Activated CD4-positive, alpha-beta T cell treated with anti-CD3 and anti-CD28 coated beads, Interleukin-2, amount 10 ng/mL, durations not matched to agents 7 days and 5 days (primary cell): ENCODE results near the gene NANOG. TPM values are rescaled to one million over a fixed set of nuclear protein-coding genes. Genes with fewer than 3 reads are reported as not detected.
A peak's percentile ranks its signal among the peaks of the same experiment; 100 is the strongest.
"Not testable (repeated sequence)": the region's sequence is repeated elsewhere in the genome, so short reads cannot be mapped to it uniquely, and the experiment has no call there.

Experiments
- CTCF ChIA-PET: fragments of 350-600 bp; sonication (Branson Sonifier 250); formaldehyde crosslinking; loops from one replicate; lab custom pipeline; 2021; ENCODE audit warnings: antibody characterized with exemption; lab: Charles Lee
- POLR2A ChIA-PET: fragments of 350-600 bp; sonication (Branson Sonifier 250); formaldehyde crosslinking; loops from one replicate; lab custom pipeline; 2021; ENCODE audit warnings: antibody characterized with exemption; lab: Charles Lee
- DNase-seq: peaks from one replicate; pipeline ENCODE4 v3.0.0-alpha.2; 2020
- H3K27ac Mint-ChIP-seq: one replicate; pipeline ENCODE4 v1.8.0; 2021; ENCODE audit warnings: mild to moderate bottlenecking, moderate library complexity, mixed read lengths
- H3K27me3 Mint-ChIP-seq: one replicate; pipeline ENCODE4 v1.8.0; 2021; ENCODE audit warnings: mixed read lengths
- H3K36me3 Mint-ChIP-seq: one replicate; pipeline ENCODE4 v1.8.0; 2021; ENCODE audit warnings: low read depth, mixed read lengths
- H3K4me1 Mint-ChIP-seq: one replicate; pipeline ENCODE4 v1.8.0; 2021; ENCODE audit warnings: mixed read lengths
- H3K4me3 Mint-ChIP-seq: one replicate; pipeline ENCODE4 v1.8.0; 2021; ENCODE audit warnings: mild to moderate bottlenecking, moderate library complexity, mixed read lengths
- H3K9me3 Mint-ChIP-seq: one replicate; pipeline ENCODE4 v1.8.0; 2021; ENCODE audit warnings: mixed read lengths
- total RNA-seq, 2 experiments: library from RNA; stranded (reverse); gene quantifications; one replicate each; pipeline ENCODE4 v1.2.3, GENCODE V29; 2021

NANOG gene
- total RNA-seq, 2 experiments from 2014 or later, result not detected

- H3K4me3 Mint-ChIP-seq, H3K27me3 Mint-ChIP-seq, H3K9me3 Mint-ChIP-seq, H3K36me3 Mint-ChIP-seq, H3K27ac Mint-ChIP-seq, CTCF ChIA-PET, H3K4me1 Mint-ChIP-seq, POLR2A ChIA-PET, DNase-seq: not testable (repeated sequence)
These were observed 5.8 kb upstream of the NANOG start for GRCh38 chr12:7783433-7783832.

DNA sequence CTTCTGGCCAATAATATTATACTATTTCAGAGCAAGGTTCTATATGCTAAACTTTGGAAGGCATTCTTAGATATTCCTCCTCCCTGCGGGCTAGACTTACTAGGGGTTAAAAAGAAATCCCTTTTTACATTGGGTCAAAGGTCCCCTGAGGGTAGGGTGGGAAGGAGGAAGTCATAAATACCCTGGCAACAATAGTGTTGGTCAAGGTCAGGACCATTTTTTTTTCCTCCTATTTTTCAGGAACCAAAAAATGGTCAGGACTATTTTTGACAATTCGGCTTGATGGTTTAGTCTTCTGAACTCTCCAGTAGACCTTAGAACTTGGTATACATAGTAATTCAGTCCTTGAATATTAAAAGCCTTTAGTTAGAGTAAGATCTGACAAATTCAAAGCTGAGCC lies 4.5 kb upstream of the NANOG start:
- no peak overlapping the region for H3K4me3 Mint-ChIP-seq
- no peaks in the 10 kb centered on the region for H3K36me3 Mint-ChIP-seq
- no peaks in the 10 kb centered on the region for H3K4me1 Mint-ChIP-seq
- DNase-seq, result no peak
- ChIA-PET CTCF (no interaction called here), POLR2A (no interaction called here)
- no peaks in the 10 kb centered on the region for H3K9me3 Mint-ChIP-seq
- peaks cover 6% of the 10 kb centered on the region for H3K27me3 Mint-ChIP-seq
- H3K27ac Mint-ChIP-seq, result no peak overlapping the region

DNA sequence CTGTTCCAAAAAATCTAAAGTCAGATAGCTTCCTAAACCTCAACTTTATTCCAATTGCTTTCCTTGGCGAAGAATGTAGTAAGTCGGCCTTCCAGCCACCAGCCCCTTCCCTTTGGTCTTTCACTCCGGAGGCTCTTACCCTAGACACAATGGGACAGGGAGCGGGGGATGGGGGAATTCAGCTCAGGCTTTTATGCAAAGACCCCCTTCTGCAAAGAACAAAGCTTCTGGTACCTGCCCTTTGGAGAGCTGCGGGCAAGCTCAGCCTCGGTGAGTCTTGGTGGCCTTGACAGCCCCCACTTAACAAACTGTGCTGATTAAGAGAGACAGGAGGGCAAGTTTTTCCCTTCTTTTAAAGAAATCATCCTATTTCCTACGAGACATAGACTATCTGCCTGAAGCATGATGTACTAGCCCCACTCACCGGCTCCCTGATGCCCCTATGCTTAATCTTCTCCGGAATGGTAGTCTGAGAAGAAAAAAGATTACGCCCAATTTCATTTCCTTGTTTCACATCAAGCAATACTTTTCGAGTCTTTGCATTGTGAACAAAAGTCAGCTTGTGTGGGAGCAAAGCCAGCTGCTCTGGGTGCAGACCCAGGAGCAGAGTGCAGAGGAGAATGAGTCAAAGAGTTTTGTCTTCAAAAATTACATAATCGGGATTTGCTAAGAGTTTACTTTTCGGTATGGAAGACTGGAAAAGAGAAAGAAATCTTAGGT lies 1.5 kb upstream of the NANOG start:
- Mint-ChIP-seq H3K27me3 (peaks cover 10% of the 10 kb centered on the region), H3K4me3 (no peak overlapping the region), H3K9me3 (no peaks in the 10 kb centered on the region), H3K27ac (no peak overlapping the region), H3K36me3 (no peaks in the 10 kb centered on the region), H3K4me1 (no peaks in the 10 kb centered on the region)
- no peak for DNase-seq
- CTCF ChIA-PET, result interaction anchor here (0.9 kb wide), 1 partner anchor 24 kb away, joined by 4 read pairs; no protein-coding TSS in a partner anchor
- POLR2A ChIA-PET, result interaction anchor here (0.7 kb wide), 1 partner anchor 709 kb away, joined by 3 read pairs; no protein-coding TSS in a partner anchor

DNA sequence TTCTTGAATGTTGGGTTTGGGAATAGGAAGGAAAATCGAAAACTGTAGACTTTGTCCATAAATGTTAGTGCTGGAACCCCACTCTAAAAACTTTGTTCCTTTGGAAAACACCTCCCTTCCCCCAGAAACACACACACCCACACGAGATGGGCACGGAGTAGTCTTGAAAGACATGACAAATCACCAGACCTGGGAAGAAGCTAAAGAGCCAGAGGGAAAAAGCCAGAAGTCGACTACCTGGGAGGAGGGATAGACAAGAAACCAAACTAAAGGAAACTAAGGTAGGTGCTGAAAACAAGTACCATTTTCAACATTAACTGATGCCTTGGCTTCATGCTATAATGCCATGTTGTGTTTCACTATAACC lies 925 bp upstream of the NANOG start:
- Mint-ChIP-seq H3K27ac (no peak overlapping the region), H3K36me3 (no peaks in the 10 kb centered on the region), H3K27me3 (peaks cover 10% of the 10 kb centered on the region), H3K4me1 (no peaks in the 10 kb centered on the region), H3K9me3 (no peaks in the 10 kb centered on the region), H3K4me3 (no peak overlapping the region)
- ChIA-PET POLR2A (interaction anchor here (0.7 kb wide), 1 partner anchor 708 kb away, joined by 3 read pairs; no protein-coding TSS in a partner anchor), CTCF (no interaction called here)
- no peak for DNase-seq

GRCh38 chr12:7793211-7793610 lies 4.0 kb downstream of the NANOG start:
- Mint-ChIP-seq H3K4me1 (no peaks in the 10 kb centered on the region), H3K4me3 (no peak overlapping the region), H3K36me3 (no peaks in the 10 kb centered on the region), H3K27me3 (peaks cover 6% of the 10 kb centered on the region), H3K27ac (no peak overlapping the region), H3K9me3 (no peaks in the 10 kb centered on the region)
- no peak for DNase-seq
- POLR2A ChIA-PET, result no interaction called here
- CTCF ChIA-PET, result no interaction called here

DNA sequence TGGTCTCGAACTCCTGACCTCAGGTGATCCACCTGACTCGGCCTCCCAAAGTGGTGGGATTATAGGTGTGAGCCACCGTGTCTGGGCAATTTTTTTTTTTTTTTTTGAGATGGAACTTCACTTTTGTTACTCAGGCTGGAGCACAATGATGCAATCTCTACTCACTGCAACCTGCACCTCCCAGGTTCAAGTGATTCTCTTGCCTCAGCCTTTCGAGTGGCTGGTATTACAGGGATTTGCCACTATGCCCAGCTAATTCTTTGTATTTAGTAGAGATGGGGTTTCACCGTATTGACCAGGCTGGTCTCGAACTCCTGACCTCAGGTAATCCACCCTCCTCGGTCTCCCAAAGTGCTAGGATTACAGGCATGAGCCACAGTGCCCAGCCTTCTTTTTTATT lies 8.1 kb downstream of the NANOG start:
- H3K4me1 Mint-ChIP-seq, H3K9me3 Mint-ChIP-seq, POLR2A ChIA-PET, DNase-seq, H3K36me3 Mint-ChIP-seq, CTCF ChIA-PET, H3K27me3 Mint-ChIP-seq, H3K4me3 Mint-ChIP-seq, H3K27ac Mint-ChIP-seq: not testable (repeated sequence)

GRCh38 chr12:7797698-7798398 lies 8.6 kb downstream of the NANOG start:
- H3K27ac Mint-ChIP-seq, result no peak overlapping the region
- H3K4me3 Mint-ChIP-seq, result no peak overlapping the region
- H3K4me1 Mint-ChIP-seq, result no peaks in the 10 kb centered on the region
- CTCF ChIA-PET, result no interaction called here
- H3K9me3 Mint-ChIP-seq, result no peaks in the 10 kb centered on the region
- no peaks in the 10 kb centered on the region for H3K27me3 Mint-ChIP-seq
- no peak for DNase-seq
- POLR2A ChIA-PET, result no interaction called here
- no peaks in the 10 kb centered on the region for H3K36me3 Mint-ChIP-seq

GRCh38 chr12:7798750-7799308 lies 9.6 kb downstream of the NANOG start:
- H3K4me1 Mint-ChIP-seq, H3K27ac Mint-ChIP-seq, H3K36me3 Mint-ChIP-seq, CTCF ChIA-PET, POLR2A ChIA-PET, DNase-seq, H3K4me3 Mint-ChIP-seq, H3K9me3 Mint-ChIP-seq, H3K27me3 Mint-ChIP-seq: not testable (repeated sequence)

- CTCF ChIA-PET, result interaction anchor here (1.4 kb wide), 1 partner anchor 8 kb away, joined by 5 read pairs; no protein-coding TSS in a partner anchor
- no peaks in the 10 kb centered on the region for H3K9me3 Mint-ChIP-seq
- no peak overlapping the region for H3K4me3 Mint-ChIP-seq
- DNase-seq, result no peak
- POLR2A ChIA-PET, result no interaction called here
- H3K27me3 Mint-ChIP-seq, result no peaks in the 10 kb centered on the region
- no peaks in the 10 kb centered on the region for H3K4me1 Mint-ChIP-seq
- no peaks in the 10 kb centered on the region for H3K36me3 Mint-ChIP-seq
- no peak overlapping the region for H3K27ac Mint-ChIP-seq
These were observed 12.3 kb downstream of the NANOG start for GRCh38 chr12:7801460-7801859.

GRCh38 chr12:7806319-7806718 lies 17.1 kb downstream of the NANOG start:
- CTCF ChIA-PET, result interaction anchor here (1.2 to 1.4 kb wide), 2 partner anchors 9 to 163 kb away, joined by 3 to 5 read pairs; no protein-coding TSS in a partner anchor
- H3K9me3 Mint-ChIP-seq, H3K36me3 Mint-ChIP-seq, H3K27ac Mint-ChIP-seq, H3K4me3 Mint-ChIP-seq, POLR2A ChIA-PET, H3K27me3 Mint-ChIP-seq, H3K4me1 Mint-ChIP-seq, DNase-seq: not testable (repeated sequence)

DNA sequence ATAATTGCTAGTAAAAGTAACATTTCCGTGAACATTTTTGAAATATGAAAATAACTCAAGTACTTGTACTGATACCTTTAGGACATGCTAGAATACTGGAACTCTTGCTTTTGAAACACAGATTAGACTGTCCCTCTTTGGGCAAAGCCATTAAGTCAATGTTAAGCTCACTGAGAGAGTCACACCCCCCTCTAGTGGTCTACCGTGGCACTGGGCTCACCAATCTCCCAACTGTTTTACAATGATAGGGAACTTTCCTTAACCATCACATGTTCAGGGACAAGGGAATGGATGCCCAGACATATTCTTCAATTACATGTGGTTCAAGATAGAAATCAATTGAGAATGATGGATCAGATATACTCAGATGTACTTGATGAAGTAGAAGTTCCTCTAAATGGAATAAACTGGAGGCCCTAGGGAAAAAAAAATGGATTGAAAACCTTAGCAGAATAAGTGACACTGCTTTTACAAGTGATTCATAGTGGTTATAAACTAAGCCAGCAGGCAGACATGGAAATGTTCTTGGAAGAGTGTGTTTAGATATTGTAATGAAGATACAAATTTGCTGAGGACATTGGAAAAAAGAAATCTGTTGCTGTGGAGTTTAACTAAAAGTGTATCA lies 17.8 kb downstream of the NANOG start:
- ChIA-PET CTCF (interaction anchor here (0.8 to 1.4 kb wide), 5 partner anchors 9 to 557 kb away, joined by 3 to 5 read pairs (median 3); no protein-coding TSS in a partner anchor), POLR2A (no interaction called here)
- Mint-ChIP-seq H3K4me3 (no peak overlapping the region), H3K4me1 (no peaks in the 10 kb centered on the region), H3K27me3 (no peaks in the 10 kb centered on the region), H3K27ac (no peak overlapping the region), H3K9me3 (no peaks in the 10 kb centered on the region), H3K36me3 (no peaks in the 10 kb centered on the region)
- DNase-seq, result peak; percentile 70

- DNase-seq, H3K4me3 Mint-ChIP-seq, H3K27me3 Mint-ChIP-seq, H3K27ac Mint-ChIP-seq, H3K9me3 Mint-ChIP-seq, H3K36me3 Mint-ChIP-seq, POLR2A ChIA-PET, H3K4me1 Mint-ChIP-seq: not testable (repeated sequence)
- CTCF ChIA-PET, result interaction anchor here (0.7 kb wide), 1 partner anchor 22 kb away, joined by 3 read pairs; no protein-coding TSS in a partner anchor
These were observed 36.6 kb downstream of the NANOG start for GRCh38 chr12:7825754-7826153.

GRCh38 chr12:7829737-7830136 lies 40.5 kb downstream of the NANOG start:
- DNase-seq, CTCF ChIA-PET, H3K36me3 Mint-ChIP-seq, H3K4me3 Mint-ChIP-seq, POLR2A ChIA-PET, H3K27me3 Mint-ChIP-seq, H3K27ac Mint-ChIP-seq, H3K9me3 Mint-ChIP-seq, H3K4me1 Mint-ChIP-seq: not testable (repeated sequence)
